ENCODE data around the gene LEMD3.

The LEMD3 gene

GRCh38 chr12:65169320-65170208, at the start of gene LEMD3:
Gene LEMD3 (plus strand): TSS chr12:65169583. CDS start chr12:65169597, 14 bp downstream.
- FAIRE-seq = no peak

GRCh38 chr12:65121049-65121955, 48.1 kb upstream of the LEMD3 start, which contains the start of gene WIF1:
Gene WIF1 (minus strand): TSS chr12:65121305. CDS start chr12:65121191, 114 bp downstream.
- no peak for FAIRE-seq

- FAIRE-seq = no peak
Observed at GRCh38 chr12:65121956-65122469, 47.4 kb upstream of the LEMD3 start.

DNA sequence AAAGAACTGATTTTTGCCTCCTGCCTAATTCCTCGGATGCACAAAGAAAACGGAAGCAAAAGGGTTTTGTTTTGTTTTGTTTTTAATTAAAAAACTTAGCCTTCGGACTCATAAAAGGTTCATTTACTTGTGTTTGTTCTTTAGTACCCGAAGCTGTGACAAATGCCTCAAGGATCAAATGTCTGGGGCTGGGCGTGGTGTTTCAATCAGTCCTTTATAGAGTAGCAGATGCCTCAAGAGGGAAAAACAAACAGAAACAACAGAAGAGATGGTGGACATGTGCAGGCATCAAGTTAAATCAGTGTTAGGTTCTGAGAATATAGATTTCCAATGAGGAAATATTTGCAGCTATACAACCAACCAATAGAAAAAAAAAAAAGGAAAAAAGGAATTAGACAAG, 46.7 kb upstream of the LEMD3 start:
- no peak for FAIRE-seq

- FAIRE-seq = peak; percentile 78
Observed at GRCh38 chr12:65123435-65124063, 45.8 kb upstream of the LEMD3 start.

DNA sequence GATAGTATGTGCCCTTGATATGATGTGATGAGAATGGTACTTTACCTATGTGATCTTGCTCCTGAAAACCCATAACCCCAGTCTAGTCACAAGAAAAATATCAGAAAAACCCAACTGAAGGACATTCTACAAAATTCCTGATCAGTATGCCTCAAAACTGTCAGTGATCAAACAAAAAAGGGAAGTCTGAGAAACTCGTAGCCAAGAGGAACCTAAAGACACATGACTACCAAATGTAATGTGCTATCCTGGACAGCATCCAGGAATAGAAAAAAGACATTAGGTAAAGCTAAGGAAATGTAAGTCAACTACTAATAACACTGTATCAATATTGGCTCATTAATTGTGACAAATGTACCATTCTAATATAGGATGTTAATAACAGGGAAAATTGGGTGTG, 44.1 kb upstream of the LEMD3 start:
- no peak for FAIRE-seq

DNA sequence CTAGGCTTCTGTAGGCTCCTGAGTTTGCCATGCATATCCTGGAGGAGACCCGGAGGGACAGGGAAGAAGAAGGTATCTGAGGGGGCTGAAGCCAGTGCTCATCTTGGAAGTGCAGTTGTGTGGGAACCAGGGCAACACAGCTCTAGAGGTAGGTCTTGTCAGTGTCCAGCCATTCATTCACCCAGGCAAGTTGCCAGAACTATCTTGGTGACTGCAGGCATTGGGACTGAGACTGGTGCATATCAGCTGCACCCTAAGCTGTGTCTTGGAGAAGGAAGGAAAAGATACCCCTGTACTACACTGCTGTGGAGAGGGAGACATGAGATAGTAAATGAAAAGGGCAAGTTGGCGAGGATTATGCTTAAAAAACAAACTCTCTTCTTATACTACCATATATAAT, 43.4 kb upstream of the LEMD3 start:
- no peak for FAIRE-seq

DNA sequence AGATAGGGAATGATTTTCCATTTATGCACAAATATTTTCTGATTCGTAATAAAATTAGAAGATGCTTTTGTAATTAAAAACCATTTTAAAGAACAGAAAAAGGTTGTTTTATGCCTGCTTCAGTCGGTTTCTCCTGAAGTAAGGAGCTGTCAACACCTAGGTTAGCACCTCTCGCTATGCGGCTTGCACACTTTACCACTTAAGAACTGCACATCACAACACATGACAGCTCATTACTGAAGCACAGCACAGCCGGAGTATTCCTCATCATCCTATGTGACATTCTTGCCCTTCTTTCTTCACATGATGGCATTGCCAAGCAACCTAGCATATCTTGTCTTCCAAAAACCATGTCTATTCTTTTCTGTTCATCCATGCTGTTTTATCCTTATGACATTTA, 42.9 kb upstream of the LEMD3 start:
- FAIRE-seq = no peak

DNA sequence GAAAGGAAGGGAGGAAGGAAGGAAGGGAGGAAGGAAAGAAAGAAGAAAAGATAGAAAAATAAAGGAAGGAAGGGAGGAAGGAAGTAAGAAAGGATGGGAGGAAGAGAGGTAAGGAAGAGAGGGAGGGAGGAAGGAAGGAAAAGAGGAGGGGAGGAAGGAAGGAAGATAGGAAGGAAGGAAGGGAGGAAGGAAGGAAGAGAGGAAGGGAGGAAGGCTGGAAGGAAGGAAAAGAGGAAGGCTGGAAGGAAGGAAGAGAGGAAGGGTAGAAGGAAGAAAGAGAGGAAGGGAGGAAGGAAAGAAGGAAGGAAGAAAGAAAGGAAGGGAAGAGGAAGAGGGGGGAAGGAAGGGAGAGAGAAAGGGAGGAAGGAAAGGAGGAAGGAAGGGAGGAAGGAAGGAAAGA, 35.5 kb upstream of the LEMD3 start:
- no peak for FAIRE-seq

GRCh38 chr12:65139389-65139788, 30.0 kb upstream of the LEMD3 start:
- FAIRE-seq = no peak

DNA sequence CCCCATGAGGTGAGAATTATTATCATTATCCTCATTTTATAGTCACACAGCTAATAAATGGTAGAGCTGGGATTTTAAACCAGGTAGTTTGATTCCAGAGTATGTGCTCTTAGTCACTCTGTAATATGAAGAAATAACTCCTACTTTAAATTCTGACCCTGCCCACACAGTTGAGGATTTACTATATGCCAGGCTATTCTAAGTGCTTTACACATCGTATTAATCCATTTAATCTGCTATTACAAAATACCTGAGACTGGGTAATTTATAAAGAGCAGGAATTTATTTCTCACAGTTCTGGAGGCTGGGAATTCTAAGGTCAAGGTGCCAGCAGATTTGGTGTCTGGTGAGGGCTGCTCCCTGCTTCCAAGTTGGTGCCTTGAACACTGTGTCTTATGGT, 28.6 kb upstream of the LEMD3 start:
- FAIRE-seq = no peak

- no peak for FAIRE-seq
Observed at GRCh38 chr12:65147312-65147905, 22.0 kb upstream of the LEMD3 start.

- no peak for FAIRE-seq
Observed at GRCh38 chr12:65152012-65152411, 17.4 kb upstream of the LEMD3 start.

DNA sequence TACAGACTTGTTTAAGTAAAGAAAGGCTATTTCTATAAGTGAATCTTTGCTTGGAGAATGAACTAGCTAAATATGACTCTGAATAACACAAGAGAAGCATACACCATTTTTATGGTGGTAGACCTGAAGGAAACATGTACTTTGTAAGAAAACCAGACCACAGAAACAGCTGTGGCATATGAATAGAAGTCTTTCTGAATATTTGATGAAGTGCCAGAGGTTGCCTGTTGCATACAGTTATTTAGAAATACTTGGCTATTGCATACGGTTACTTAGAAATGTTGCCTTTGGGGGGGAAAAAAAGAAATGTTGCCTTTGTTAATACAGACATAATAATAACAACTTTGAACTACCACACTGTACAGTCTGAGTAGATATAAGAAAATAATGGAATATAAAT, 16.8 kb upstream of the LEMD3 start:
- FAIRE-seq = no peak

GRCh38 chr12:65155784-65156183, 13.6 kb upstream of the LEMD3 start:
- FAIRE-seq = no peak

GRCh38 chr12:65156366-65156841, 13.0 kb upstream of the LEMD3 start:
- no peak for FAIRE-seq

DNA sequence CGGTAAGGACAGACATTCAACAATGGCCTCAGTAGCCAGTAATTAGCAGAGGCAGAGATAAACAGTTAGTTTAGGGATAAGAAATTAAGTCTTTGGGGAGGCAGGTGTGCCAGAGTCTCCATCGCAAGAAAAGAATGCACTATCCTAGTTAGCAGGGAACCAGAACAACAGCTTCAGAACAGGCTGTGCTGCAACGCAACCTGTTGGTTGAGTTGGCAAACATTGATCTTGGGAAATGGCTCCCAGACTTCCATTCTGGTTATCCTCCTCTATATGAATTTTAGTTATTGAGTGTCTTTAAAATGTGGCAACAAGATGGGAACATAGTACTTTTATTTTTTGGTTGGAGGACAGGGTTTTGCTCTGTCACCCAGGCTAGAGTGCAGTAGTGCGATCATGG, 12.3 kb upstream of the LEMD3 start:
- FAIRE-seq = no peak

GRCh38 chr12:65162609-65163008, 6.8 kb upstream of the LEMD3 start:
- no peak for FAIRE-seq

DNA sequence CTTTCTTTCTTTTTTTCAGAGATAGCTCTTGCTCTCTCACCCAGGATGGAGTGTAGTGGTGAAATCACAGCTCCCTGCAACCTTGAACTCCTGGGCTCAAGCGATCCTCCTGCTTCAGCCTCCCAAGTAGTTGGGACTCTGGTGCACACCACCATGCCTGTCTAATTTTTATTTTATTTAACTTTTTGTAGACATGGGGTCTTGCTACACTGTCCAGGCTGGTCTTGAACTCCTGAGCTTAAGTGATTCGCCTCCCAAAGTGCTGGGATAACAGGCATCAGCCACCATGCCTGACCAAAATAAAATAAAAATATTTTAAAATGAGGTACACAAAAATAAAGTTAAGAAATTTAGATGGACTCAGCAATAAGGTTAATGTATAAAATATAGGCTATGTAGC, 5.1 kb upstream of the LEMD3 start:
- no peak for FAIRE-seq

GRCh38 chr12:65164774-65165173, 4.6 kb upstream of the LEMD3 start:
- FAIRE-seq = no peak

- peak; percentile 60 for FAIRE-seq
Observed at GRCh38 chr12:65168681-65169319, 583 bp upstream of the LEMD3 start.

Measured in islet of Langerhans (tissue), 1 donor.